WTC11 (cell line): ENCODE results near the gene CNOT1. TPM values are rescaled to one million over a fixed set of nuclear protein-coding genes. Genes with fewer than 3 reads are reported as not detected.

Experiments used
- ATAC-seq: fragments of 200-7000 bp; cut with Tn5 transposase; 2 replicates; pipeline ENCODE4 v1.10.0; 2021; ENCODE audit warnings: mild to moderate bottlenecking, moderate library complexity
- CTCF ChIA-PET: fragments of 300-600 bp; sonication (Branson Sonifier 250); formaldehyde crosslinking; loops from one replicate; lab custom pipeline; 2021; ENCODE audit warnings: antibody characterized with exemption; lab: Charles Lee
- POLR2A ChIA-PET: fragments of 350-600 bp; sonication (Branson Sonifier 250); formaldehyde crosslinking; loops from one replicate; lab custom pipeline; 2021; ENCODE audit warnings: antibody characterized with exemption; lab: Charles Lee
- DNase-seq: peaks from one replicate; pipeline ENCODE4 v3.0.0; 2021; ENCODE audit warnings: low spot score
- H3K27ac Mint-ChIP-seq: 2 replicates; pipeline ENCODE4 v1.8.0; 2021; ENCODE audit warnings: mixed read lengths
- H3K27me3 Mint-ChIP-seq: 2 replicates; pipeline ENCODE4 v1.8.0; 2021; ENCODE audit warnings: low read depth, mild to moderate bottlenecking, moderate library complexity, mixed read lengths
- H3K36me3 Mint-ChIP-seq: 2 replicates; pipeline ENCODE4 v1.8.0; 2021; ENCODE audit warnings: mixed read lengths
- H3K4me1 Mint-ChIP-seq: 2 replicates; pipeline ENCODE4 v1.8.0; 2022; ENCODE audit warnings: mixed read lengths
- H3K4me3 Mint-ChIP-seq: 2 replicates; pipeline ENCODE4 v1.8.0; 2021; ENCODE audit warnings: mild to moderate bottlenecking, moderate library complexity, mixed read lengths
- H3K9me3 Mint-ChIP-seq: 2 replicates; pipeline ENCODE4 v1.8.0; 2021; ENCODE audit warnings: mixed read lengths
- AFF4 ChIP-seq: sonication (generic); formaldehyde crosslinking; IDR thresholded peaks from 2 replicates; pipeline ENCODE4 v1.8.1; 2023; ENCODE audit warnings: mild to moderate bottlenecking, missing genetic modification reagents, borderline replicate concordance
- CBFB ChIP-seq: sonication (generic); formaldehyde crosslinking; IDR thresholded peaks from 2 replicates; pipeline ENCODE4 v1.8.1; 2022; ENCODE audit warnings: mild to moderate bottlenecking, low read depth, missing genetic modification reagents
- ETV6 ChIP-seq: sonication (generic); formaldehyde crosslinking; IDR thresholded peaks from 2 replicates; pipeline ENCODE4 v1.8.1; 2022; ENCODE audit warnings: mild to moderate bottlenecking, missing genetic modification reagents
- FOXP1 ChIP-seq: sonication (generic); formaldehyde crosslinking; IDR thresholded peaks from 2 replicates; pipeline ENCODE4 v1.8.0; 2022; ENCODE audit warnings: missing genetic modification reagents, mild to moderate bottlenecking, moderate library complexity, borderline replicate concordance
- GABPB1 ChIP-seq: sonication (generic); formaldehyde crosslinking; IDR thresholded peaks from 2 replicates; pipeline ENCODE4 v1.8.1; 2023; ENCODE audit warnings: mild to moderate bottlenecking, missing genetic modification reagents
- HMGA2 ChIP-seq: fragments of 250-450 bp; sonication (Bioruptor Pico); IDR thresholded peaks from 2 replicates; pipeline ENCODE4 v1.4.0; 2021; ENCODE audit warnings: mild to moderate bottlenecking, moderate library complexity
- PRRX2 ChIP-seq: fragments of 250-450 bp; sonication (Bioruptor Pico); IDR thresholded peaks from 2 replicates; pipeline ENCODE4 v1.8.0; 2021; ENCODE audit warnings: mild to moderate bottlenecking
- SP1 ChIP-seq: sonication (generic); formaldehyde crosslinking; conservative IDR thresholded peaks from 2 replicates; pipeline ENCODE4 v1.8.1; 2022; ENCODE audit warnings: missing genetic modification reagents
- TEAD4 ChIP-seq: sonication (generic); formaldehyde crosslinking; IDR thresholded peaks from 2 replicates; pipeline ENCODE4 v1.8.0; 2022; ENCODE audit warnings: mild to moderate bottlenecking, missing genetic modification reagents
- ZBTB21 ChIP-seq: sonication (generic); formaldehyde crosslinking; IDR thresholded peaks from 2 replicates; pipeline ENCODE4 v1.8.1; 2023; ENCODE audit warnings: mild to moderate bottlenecking, missing genetic modification reagents, borderline replicate concordance
- ZNF138 ChIP-seq: sonication (generic); formaldehyde crosslinking; conservative IDR thresholded peaks from 2 replicates; pipeline ENCODE4 v1.8.1; 2022; ENCODE audit warnings: mild to moderate bottlenecking, moderate library complexity, missing genetic modification reagents
- ZNF317 ChIP-seq: sonication (generic); formaldehyde crosslinking; IDR thresholded peaks from 2 replicates; pipeline ENCODE4 v1.8.1; 2023; ENCODE audit warnings: low read depth, mild to moderate bottlenecking, moderate library complexity, missing genetic modification reagents, borderline replicate concordance
- total RNA-seq: library from RNA; stranded (reverse); gene quantifications from 3 replicates; pipeline ENCODE4 v1.2.3, GENCODE V29; 2021
- TF ChIP-seq, protein P1 (sequence below): fragments of 250-450 bp; sonication (Bioruptor Pico); conservative IDR thresholded peaks from 2 replicates; pipeline ENCODE4 v1.9.0; 2021; ENCODE audit warnings: mild to moderate bottlenecking
- TF ChIP-seq, protein P2 (sequence below): sonication (generic); formaldehyde crosslinking; IDR thresholded peaks from 2 replicates; pipeline ENCODE4 v1.8.1; 2022; ENCODE audit warnings: mild to moderate bottlenecking, moderate library complexity, missing genetic modification reagents
- TF ChIP-seq, protein P3 (sequence below): sonication (generic); formaldehyde crosslinking; IDR thresholded peaks from 2 replicates; pipeline ENCODE4 v1.8.1; 2022; ENCODE audit warnings: low read depth, missing genetic modification reagents, borderline replicate concordance
- TF ChIP-seq, protein P4 (sequence below): sonication (generic); formaldehyde crosslinking; IDR thresholded peaks from 2 replicates; pipeline ENCODE4 v1.8.0; 2023; ENCODE audit warnings: missing genetic modification reagents
- TF ChIP-seq, protein P5 (sequence below): sonication (generic); formaldehyde crosslinking; IDR thresholded peaks from 2 replicates; pipeline ENCODE4 v1.8.0; 2022; ENCODE audit warnings: missing genetic modification reagents

The CNOT1 gene
- total RNA-seq, 1 experiment from 2014 or later = 314 TPM

DNA sequence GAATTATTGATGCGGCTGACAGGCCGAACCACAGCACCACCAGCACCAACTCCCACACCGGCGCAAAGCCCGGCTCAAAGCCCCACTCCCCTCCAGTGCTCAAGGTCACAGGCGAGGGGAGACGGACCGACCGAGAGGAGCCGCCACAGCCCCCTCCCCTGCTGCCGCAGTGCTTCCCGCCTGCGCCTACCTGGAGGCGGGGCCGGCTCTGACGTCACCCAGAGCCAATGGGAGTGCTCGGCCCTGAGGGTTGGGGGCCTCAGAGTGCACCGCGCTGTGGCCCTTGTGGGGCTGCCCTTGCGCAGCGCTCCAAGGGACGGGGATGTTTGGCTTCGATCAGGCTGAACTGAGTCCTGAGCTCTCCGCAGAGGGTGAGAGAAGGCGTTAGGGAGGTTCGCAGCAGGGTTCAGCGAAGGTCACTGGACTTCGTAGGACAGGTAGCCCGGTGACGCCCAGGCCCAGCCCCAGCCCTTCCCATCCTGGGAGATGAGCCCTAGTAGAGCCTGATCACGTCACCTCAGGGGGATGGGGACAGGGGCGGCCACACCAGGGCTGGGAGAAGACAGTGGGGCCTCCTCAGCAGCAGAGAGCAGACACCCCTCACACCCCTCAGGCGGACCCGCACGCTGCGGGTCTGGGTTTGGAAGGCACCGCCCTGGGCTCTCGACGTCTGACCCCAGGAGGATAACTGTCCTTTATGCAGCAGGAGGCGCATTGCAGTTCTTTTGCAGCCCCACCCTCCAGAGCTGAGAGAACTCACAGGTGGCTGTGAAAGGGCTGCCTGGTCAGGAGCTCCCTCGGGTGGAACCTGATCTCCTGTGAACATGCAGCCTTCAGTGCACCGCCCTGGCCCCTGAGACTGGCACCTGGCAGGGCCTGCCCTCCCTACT is 128.1 kb downstream of the CNOT1 start (continued):
- TF ChIP-seq, protein P1, sequence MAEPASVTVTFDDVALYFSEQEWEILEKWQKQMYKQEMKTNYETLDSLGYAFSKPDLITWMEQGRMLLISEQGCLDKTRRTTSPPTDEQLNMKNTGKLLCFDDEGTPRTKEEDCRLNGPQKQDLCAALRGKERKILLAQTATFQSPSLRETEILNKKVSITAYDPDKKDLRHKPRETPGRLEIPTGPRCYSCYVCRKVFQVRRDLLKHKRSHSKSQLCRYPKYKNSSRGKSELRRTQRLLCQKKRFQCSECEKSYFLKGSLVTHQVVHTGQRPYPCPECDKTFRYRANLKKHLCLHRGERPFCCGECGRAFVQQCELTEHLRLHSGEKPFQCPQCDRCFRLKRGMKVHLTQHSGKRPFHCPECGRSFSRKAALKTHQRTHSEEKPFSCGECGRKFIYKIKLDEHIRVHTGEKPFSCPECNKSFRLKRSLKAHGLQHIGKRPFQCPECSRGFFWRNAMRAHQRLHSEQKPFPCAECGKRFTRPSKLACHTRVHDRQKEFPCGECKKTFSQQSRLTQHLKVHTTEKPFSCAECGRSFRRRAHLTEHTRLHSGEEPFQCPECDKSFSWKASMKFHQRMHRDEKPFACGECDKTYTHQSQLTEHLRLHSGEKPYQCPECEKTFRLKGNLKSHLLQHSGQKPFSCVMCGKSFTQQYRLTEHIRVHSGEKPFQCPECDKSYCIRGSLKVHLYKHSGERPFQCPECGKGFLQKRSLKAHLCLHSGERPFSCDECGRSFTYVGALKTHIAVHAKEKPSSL = no peak
- TF ChIP-seq ZBTB21 = peak; percentile 76
- TF ChIP-seq TEAD4 (CRISPR knock-in tag) = no peak
- peak; percentile 58 for TF ChIP-seq SP1 (CRISPR knock-in tag)
- TF ChIP-seq ETV6 = peak; percentile 54; the same call in 1 of the 2 replicates
- TF ChIP-seq, protein P2, sequence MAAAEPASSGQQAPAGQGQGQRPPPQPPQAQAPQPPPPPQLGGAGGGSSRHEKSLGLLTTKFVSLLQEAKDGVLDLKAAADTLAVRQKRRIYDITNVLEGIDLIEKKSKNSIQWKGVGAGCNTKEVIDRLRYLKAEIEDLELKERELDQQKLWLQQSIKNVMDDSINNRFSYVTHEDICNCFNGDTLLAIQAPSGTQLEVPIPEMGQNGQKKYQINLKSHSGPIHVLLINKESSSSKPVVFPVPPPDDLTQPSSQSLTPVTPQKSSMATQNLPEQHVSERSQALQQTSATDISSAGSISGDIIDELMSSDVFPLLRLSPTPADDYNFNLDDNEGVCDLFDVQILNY (CRISPR knock-in tag) = peak; percentile 94
- no peak for TF ChIP-seq ZNF317 (CRISPR knock-in tag)
- TF ChIP-seq ZNF138 (CRISPR knock-in tag) = 0 out of 2 replicates have a peak, but pooled peaks have one; percentile 68
- TF ChIP-seq, protein P3, sequence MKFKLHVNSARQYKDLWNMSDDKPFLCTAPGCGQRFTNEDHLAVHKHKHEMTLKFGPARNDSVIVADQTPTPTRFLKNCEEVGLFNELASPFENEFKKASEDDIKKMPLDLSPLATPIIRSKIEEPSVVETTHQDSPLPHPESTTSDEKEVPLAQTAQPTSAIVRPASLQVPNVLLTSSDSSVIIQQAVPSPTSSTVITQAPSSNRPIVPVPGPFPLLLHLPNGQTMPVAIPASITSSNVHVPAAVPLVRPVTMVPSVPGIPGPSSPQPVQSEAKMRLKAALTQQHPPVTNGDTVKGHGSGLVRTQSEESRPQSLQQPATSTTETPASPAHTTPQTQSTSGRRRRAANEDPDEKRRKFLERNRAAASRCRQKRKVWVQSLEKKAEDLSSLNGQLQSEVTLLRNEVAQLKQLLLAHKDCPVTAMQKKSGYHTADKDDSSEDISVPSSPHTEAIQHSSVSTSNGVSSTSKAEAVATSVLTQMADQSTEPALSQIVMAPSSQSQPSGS (CRISPR knock-in tag) = no peak
- TF ChIP-seq, protein P4, sequence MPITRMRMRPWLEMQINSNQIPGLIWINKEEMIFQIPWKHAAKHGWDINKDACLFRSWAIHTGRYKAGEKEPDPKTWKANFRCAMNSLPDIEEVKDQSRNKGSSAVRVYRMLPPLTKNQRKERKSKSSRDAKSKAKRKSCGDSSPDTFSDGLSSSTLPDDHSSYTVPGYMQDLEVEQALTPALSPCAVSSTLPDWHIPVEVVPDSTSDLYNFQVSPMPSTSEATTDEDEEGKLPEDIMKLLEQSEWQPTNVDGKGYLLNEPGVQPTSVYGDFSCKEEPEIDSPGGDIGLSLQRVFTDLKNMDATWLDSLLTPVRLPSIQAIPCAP = no peak
- no peak for TF ChIP-seq HMGA2 (CRISPR knock-in tag)
- TF ChIP-seq, all 79 proteins: peak for 10

DNA sequence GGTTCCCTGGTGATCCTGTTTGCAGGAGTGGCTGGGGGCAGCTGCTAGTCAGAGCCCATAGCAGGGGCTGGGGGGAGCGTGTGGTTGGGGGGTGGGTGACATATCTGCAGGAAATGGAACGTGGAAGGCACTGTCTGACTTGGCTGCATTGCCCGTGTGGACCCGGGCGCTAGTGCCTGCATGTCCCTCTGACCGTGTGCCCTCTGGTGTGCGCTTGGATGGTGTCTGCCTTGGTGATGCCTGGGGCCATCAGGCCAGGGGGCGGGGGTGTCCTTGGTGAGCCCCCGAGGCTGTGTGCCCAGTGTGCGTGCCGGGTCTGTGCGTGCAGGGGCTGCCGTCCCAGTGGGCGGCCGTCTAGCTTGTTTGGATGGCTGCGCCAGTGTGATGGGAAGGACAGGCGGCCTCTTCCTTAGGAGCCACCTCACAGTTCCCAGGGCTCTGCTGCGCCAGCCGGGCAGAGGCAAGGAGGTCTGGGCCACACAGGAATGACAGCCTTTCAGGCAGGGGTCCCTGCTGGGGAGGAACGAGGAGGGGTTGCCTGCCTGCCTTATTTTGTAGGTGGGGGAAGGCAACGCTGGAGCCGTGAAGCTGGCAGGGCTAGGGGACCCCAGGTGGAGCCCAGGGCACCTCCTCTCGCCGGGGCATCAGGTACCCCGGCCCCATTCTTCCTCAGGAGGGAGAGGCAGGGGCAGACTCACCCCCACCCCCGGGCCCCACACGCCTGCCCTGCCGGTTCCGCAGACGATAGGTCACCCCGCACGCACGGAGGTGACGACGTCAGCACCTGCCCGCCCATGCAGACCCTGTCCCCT is 129.0 kb downstream of the CNOT1 start:
- H3K9me3 Mint-ChIP-seq = no peaks in the 10 kb centered on the region
- CTCF ChIA-PET = interaction anchor here (0.6 to 4.9 kb wide), 10 partner anchors 11 to 267 kb away, joined by 3 to 24 read pairs (median 14); partner anchors contain the start of gene SLC38A7
- POLR2A ChIA-PET = interaction anchor here (0.5 to 1.0 kb wide), 4 partner anchors 12 to 165 kb away, joined by 3 to 5 read pairs (median 4); no protein-coding TSS in a partner anchor
- peaks cover 4% of the 10 kb centered on the region for H3K4me1 Mint-ChIP-seq
- TF ChIP-seq PRRX2 (CRISPR knock-in tag) = no peak
- TF ChIP-seq, protein P5, sequence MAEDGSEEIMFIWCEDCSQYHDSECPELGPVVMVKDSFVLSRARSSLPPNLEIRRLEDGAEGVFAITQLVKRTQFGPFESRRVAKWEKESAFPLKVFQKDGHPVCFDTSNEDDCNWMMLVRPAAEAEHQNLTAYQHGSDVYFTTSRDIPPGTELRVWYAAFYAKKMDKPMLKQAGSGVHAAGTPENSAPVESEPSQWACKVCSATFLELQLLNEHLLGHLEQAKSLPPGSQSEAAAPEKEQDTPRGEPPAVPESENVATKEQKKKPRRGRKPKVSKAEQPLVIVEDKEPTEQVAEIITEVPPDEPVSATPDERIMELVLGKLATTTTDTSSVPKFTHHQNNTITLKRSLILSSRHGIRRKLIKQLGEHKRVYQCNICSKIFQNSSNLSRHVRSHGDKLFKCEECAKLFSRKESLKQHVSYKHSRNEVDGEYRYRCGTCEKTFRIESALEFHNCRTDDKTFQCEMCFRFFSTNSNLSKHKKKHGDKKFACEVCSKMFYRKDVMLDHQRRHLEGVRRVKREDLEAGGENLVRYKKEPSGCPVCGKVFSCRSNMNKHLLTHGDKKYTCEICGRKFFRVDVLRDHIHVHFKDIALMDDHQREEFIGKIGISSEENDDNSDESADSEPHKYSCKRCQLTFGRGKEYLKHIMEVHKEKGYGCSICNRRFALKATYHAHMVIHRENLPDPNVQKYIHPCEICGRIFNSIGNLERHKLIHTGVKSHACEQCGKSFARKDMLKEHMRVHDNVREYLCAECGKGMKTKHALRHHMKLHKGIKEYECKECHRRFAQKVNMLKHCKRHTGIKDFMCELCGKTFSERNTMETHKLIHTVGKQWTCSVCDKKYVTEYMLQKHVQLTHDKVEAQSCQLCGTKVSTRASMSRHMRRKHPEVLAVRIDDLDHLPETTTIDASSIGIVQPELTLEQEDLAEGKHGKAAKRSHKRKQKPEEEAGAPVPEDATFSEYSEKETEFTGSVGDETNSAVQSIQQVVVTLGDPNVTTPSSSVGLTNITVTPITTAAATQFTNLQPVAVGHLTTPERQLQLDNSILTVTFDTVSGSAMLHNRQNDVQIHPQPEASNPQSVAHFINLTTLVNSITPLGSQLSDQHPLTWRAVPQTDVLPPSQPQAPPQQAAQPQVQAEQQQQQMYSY (CRISPR knock-in tag) = no peak
- TF ChIP-seq AFF4 (CRISPR knock-in tag) = no peak
- TF ChIP-seq CBFB (CRISPR knock-in tag) = no peak
- TF ChIP-seq GABPB1 (CRISPR knock-in tag) = no peak
- TF ChIP-seq FOXP1 (CRISPR knock-in tag) = peak; percentile 32; the same call in 1 of the 2 replicates
- ATAC-seq (peak; percentile 15), DNase-seq (peak; percentile 38)
- H3K36me3 Mint-ChIP-seq = no peaks in the 10 kb centered on the region
- H3K4me3 Mint-ChIP-seq = peak overlapping the region; percentile 84
- H3K27me3 Mint-ChIP-seq = peaks cover 74% of the 10 kb centered on the region
- H3K27ac Mint-ChIP-seq = peak overlapping the region; percentile 60; the same call in 1 of the 2 replicates
